GM21528 (cell line): ENCODE results near the gene PRLH.
"Not testable (repeated sequence)": the region's sequence is repeated elsewhere in the genome, so short reads cannot be mapped to it uniquely, and the experiment has no call there.

Experiments
- ATAC-seq: cut with Tn5 transposase; IDR thresholded peaks from one replicate; pipeline ENCODE4 v1.9.1; 2021; ENCODE audit warnings: mild to moderate bottlenecking, moderate library complexity; ENCODE audit not compliant: unreplicated experiment, low FRiP score

PRLH gene

GRCh38 chr2:237597196-237598145 lies 31.1 kb downstream of the PRLH start:
- no peak for ATAC-seq

DNA sequence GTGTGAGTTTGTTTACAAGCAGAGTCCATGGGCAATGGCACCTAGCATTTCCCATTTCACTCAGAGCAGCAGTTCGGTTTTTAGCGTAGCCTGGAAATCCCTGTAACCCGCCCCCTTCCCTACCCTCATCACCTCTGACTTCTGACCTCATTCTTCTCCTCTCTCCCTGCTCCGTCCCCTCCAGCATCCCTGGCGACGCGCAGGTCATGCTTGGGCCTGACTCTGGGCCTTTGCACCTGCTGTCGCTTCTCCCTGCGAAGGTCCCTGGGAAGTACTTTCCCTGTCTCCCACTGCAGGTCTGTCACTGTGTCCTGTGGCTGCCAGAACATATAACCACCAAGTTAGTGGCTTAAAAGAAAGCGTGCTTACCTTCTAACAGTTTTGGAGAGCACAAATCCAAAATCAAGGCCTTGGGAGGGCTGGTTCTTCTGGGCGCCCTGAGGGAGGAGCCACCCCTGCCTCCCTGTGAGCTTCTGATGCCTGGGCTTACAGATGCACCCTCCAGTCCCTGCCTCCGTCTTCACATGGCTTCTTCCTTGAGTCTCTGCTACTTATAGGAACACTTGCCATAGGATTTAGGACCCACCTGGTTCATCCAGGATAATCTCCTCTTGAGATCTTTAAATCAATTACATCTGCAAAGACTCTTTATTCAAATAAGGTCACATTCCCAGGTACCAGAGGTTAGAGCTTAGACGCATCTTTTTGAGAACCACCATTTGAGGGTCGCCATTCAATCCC lies 32.3 kb downstream of the PRLH start:
- ATAC-seq = no peak

- no peak for ATAC-seq
These were observed 33.2 kb downstream of the PRLH start for GRCh38 chr2:237599465-237600110.

DNA sequence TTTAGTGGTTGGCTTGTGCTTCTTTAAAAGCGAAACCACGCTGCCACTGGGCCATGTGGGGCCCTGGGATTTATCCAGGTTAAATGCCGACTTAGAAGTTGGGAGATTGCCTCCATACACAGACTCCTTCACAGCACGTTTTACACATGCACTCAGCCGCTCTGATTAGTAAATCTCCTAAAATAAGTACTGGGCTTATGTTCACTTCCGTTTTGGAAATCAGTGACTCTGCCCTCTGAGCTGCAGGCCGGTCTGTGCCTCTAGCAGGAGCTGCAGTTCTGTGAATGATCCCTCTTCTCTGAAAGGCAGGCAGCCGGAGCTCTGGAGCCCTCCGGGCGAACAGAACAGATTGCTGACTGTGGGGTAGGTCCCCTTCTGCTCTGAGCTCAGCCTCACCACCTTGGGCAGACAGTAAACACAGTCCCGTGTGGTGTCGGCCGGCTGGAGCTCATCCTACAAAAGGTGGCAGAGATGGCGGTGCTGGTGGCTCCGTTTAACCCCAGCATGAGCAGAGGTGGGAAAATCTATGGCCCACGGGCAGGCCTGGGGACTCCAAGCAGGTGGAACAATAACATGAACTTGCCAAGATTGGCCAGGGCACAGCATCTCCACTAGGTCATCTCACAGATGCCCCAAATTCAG lies 34.0 kb downstream of the PRLH start:
- ATAC-seq = no peak

- no peak for ATAC-seq
These were observed 35.2 kb downstream of the PRLH start for GRCh38 chr2:237601453-237602116.

GRCh38 chr2:237602409-237602808 lies 36.0 kb downstream of the PRLH start:
- no peak for ATAC-seq

- ATAC-seq = no peak
These were observed 36.8 kb downstream of the PRLH start for GRCh38 chr2:237603049-237603717.

- peak; percentile 58 for ATAC-seq
These were observed 37.5 kb downstream of the PRLH start for GRCh38 chr2:237603718-237604362.

- ATAC-seq = no peak
These were observed 38.0 kb downstream of the PRLH start for GRCh38 chr2:237604391-237604790.

DNA sequence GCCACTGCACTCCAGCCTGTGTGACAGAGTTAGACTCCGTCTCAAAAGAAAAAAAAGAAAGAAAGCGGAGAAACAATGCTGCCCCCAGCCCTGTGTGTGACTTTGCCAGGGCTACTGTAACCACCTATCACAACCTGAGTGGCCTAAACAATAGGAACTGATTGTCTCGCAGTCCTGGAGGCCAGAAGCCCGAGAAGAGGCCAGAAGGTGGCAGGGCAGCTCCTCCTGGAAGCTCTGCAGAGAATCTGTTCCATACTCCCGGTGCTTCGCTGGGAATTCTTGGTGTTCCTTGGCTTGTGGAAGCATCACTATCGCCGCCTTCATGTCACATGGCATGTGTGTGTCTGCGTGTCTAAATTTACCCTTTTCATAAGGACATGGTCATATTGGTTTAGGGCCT lies 38.6 kb downstream of the PRLH start:
- no peak for ATAC-seq

DNA sequence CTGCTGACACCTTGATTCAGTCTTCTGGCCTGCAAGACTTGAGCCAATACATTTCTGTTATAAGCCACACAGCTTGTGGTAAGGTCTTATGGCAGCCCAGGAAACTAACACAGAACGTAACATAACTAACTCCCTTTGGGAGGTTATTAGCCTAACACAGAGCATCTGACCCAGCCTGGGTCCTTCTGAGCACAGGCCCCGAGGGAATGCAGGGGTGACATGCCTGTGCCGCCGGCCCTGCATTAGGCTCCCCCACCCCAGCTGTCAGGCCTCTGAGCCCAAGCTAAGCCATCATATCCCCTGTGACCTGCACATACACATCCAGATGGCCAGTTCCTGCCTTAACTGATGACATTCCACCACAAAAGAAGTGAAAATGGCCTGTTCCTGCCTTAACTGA lies 40.1 kb downstream of the PRLH start:
- ATAC-seq = not testable (repeated sequence)

DNA sequence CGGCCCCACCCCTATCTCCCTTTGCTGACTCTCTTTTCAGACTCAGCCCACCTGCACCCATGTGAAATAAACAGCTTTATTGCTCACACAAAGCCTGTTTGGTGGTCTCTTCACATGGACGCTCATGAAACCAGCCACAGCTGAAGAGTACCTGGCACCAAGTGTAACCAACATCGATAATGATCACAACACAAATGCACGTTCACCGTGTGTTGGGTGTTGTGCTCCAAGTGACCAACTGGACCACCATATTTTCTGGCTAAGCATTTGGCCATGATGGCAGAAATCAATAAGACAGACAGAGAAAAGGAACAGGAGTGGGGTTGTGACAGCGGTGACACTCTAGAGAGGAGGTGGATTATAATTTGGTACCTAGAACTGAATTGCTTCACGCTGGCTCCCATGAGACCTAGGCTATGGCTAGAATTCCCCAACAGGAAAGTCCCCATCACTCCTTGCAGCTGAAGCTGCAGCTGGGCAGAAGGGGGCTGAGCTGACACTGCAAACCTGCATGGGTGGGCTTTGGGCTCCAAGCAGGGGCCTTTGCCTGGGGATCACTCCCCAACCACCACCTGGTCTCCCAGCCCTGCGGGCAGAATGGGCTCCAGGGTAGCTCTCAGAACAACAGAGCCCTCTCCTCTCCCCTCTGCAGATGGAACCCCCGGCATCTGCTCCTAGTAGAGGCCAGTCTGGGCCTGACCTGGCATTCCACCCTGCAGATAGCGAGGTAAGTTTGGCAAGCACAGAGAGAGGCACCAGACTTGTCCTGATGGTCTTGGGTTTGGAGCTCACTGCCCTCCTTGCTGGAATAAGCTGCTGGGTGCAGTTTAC lies 46.4 kb downstream of the PRLH start:
- ATAC-seq = no peak

GRCh38 chr2:237613679-237614078 lies 47.3 kb downstream of the PRLH start:
- ATAC-seq = no peak

GRCh38 chr2:237614151-237614720 lies 47.9 kb downstream of the PRLH start:
- no peak for ATAC-seq

GRCh38 chr2:237615631-237616249 lies 49.4 kb downstream of the PRLH start:
- no peak for ATAC-seq

- ATAC-seq = no peak
These were observed 50.0 kb downstream of the PRLH start for GRCh38 chr2:237616373-237616733.
